SIG-M5 (cell line): ENCODE data around the gene TAF4.
"Not testable (repeated sequence)": the region's sequence is repeated elsewhere in the genome, so short reads cannot be mapped to it uniquely, and the experiment has no call there.

Experiments used
- DNase-seq: peaks from one replicate; lab custom pipeline; 2025; lab: John Stamatoyannopoulos, UW

TAF4 gene

GRCh38 chr20:62080249-62080990 lies 14.7 kb upstream of the TAF4 start:
- DNase-seq = no peak

GRCh38 chr20:62079166-62079565 lies 13.5 kb upstream of the TAF4 start:
- DNase-seq = no peak

DNA sequence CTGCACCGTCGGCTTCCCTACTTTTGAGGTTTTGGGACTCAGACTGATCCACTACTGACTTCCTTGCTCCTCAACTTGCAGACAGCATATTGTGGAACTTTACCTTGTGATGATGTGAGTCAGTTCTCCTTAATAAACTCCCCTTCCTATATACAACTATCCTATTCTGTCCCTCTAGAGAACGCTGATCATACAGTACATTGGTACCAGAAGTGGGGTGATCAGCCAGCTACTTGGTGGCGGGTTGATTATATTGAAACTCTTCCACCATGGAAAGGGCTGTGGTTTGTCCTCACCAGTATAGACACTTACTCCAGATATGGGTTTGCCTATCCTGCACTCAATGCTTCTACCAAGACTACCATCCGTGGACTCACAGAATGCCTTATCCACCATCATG lies 7.6 kb upstream of the TAF4 start:
- no peak for DNase-seq

GRCh38 chr20:62071669-62072430 lies 6.2 kb upstream of the TAF4 start:
- DNase-seq = not testable (repeated sequence)

GRCh38 chr20:62069741-62070216 lies 4.1 kb upstream of the TAF4 start:
- DNase-seq = no peak

DNA sequence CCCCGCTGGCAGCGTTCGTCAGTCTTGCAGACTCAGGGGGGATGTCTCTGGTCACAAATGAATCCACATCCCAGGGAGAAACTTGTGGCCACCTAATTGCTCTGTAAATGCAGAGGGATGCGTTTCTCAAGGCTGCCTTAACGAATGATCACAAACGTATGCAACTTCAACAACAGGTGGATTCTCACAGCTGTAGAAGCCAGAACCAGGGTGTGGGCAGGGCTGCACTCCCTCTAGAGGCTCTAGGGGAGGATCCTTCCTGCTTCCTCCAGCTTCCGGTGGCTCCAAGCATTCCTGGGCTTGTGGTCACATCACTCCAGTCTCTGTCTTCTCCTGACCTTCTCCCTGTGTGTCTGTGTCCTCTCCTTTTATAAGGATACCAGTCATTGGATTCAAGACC lies 3.3 kb upstream of the TAF4 start:
- no peak for DNase-seq

DNA sequence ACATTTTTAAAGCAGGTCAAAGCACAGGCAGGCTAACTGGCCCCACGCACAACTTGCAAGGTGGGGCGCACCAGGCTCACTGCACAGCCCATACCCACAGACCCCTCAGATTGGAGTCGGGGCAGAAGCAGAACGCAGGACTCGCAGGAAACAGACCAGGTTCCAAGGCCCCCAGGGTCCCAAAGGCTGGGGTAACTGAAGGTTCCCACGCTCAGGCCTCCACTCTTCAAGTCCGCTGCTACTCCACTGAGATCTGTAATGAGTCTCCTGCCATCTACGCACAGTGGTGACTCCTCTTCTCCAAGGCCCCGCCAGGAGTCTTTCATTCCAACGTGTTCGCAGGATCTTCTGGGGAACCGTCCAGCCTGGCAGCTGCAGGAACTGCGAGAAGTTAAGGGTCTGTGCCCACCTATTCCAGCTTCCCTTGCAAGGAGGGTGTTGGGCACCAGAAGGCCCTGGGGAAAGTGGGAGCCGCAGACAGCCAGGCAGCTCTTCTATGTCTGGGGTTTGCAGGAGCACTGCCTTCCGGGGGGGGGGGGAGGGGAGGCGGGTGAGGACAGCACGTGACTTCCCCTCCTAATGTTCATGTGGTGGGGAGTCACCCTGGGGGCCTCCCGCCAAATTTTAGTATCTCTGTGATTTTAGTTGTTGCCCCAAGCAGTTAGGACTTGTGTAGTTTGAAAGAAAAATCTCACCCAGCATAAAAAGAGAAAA lies 2.0 kb upstream of the TAF4 start:
- no peak for DNase-seq

DNA sequence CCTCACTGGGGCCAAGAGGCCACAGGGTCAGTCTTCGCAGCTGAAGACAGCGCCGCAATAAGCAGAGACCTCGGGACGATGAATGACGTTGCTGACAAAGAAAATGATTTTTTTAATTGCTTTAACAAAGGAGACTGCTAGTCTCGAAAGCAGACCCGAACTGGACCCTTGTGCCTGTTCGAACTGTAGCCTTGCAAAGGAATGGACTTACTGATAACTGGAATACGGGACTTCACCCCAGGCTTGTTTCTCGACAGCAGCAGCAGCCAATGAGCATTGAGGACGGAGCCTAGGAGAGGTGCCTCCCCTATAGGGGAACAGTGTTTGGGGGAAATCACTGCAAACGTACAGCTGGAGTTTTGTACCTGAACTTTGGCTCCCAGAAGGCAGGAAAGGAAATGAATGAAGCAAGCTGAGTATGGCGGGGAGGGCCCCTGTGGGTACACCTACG lies 1.3 kb upstream of the TAF4 start:
- no peak for DNase-seq

GRCh38 chr20:62066339-62066982 lies 780 bp upstream of the TAF4 start:
- DNase-seq = no peak

- no peak for DNase-seq
Observed at GRCh38 chr20:62064770-62065673, 659 bp downstream of the TAF4 start.

DNA sequence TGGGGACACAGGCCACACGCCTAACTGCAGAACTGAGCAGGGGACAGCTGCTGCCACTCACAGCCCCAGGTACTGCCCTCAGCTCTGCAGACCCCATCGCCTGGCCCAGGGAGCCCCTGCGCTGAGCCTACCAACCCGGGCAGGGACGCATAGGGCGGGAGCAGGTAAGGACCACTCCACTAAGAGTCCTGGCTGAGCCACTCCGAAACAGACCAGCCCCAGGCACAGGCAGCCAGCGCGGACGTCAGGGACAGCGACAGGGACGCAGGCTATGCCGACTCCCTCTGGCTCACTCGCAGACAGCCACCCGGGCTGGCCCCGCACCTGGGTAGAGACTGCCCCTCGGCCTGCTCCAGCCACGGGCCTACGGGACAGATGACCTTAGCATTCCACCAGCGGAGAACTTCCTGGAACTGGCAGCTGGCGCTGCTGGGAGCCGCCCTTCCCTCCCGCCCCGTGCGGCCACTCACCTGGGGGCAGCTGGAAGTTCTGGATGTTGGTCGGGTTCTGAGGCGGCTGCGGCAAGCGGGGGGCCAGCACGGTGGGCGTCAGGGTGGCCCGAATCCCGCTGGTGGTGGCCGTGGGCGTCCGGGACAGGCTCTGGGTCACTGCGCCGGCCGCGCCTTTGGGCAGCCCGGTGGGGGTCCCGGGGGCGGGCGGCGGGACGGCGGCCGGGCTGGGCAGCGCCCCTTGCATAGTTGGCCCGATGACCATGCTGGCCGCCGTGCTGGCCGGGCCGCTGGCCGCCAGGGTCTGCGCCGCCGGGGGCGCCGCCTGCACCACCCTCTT lies 1.5 kb downstream of the TAF4 start:
- no peak for DNase-seq

DNA sequence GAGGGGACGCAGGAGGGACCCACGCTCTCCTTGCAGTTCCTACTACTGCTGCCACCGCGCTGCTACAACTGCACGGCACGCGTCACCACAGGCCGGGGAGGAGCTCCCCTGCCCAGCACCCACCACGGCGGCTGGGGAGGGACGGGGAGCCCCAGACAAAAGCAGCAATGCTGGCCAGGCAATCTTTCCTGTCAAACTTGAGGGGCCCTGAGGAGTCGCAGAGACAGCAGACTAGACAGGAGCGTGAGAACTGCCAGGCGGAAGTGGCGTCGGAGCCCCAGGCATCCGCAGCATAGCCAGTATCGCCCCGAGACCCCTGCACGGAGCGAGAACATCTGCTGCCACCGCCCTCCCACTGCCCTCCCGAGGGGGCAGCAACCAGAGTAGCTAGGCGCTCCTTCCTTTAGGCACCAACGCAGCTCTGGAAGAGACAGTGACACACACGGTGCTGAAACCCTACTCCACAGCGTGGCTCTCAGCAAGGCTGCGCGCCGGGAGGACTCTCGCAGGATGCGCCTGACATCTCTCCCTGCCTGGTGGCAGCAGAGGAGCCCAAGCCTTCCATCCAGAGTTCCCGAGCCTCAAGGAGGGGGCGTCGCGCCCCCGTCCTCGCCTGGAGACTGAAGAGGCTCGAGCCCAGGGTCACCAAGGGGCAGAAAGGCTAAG lies 2.2 kb downstream of the TAF4 start:
- no peak for DNase-seq

- DNase-seq = no peak
Observed at GRCh38 chr20:62062661-62063314, 2.9 kb downstream of the TAF4 start.

DNA sequence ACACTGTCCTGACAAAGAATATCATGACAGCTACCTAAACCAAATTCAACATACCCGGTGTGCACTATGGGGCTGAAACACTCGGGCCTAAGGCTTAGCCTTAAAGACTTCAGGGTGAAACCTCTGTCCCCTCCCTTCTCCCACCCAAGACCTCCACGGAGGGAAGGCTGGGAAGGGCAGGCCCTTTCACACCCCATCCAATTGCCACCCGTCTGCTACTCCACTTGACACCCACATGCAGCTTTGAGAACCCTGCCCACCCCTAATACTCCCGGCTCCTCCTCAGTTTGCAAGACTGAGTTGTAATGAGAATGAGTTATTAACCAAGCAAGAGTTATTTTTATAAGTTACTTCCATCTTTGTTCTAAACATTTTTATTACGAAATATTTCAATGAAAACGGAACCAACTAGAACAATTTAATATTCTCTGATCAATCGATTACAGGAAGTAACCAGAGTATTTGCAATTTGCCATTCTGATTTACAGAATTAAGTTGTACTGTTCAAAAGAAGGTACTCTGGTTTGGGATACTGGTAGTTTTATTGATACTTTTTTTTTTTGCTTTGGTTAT lies 3.7 kb downstream of the TAF4 start:
- DNase-seq = no peak

- DNase-seq = no peak
Observed at GRCh38 chr20:62060631-62061541, 4.8 kb downstream of the TAF4 start.

DNA sequence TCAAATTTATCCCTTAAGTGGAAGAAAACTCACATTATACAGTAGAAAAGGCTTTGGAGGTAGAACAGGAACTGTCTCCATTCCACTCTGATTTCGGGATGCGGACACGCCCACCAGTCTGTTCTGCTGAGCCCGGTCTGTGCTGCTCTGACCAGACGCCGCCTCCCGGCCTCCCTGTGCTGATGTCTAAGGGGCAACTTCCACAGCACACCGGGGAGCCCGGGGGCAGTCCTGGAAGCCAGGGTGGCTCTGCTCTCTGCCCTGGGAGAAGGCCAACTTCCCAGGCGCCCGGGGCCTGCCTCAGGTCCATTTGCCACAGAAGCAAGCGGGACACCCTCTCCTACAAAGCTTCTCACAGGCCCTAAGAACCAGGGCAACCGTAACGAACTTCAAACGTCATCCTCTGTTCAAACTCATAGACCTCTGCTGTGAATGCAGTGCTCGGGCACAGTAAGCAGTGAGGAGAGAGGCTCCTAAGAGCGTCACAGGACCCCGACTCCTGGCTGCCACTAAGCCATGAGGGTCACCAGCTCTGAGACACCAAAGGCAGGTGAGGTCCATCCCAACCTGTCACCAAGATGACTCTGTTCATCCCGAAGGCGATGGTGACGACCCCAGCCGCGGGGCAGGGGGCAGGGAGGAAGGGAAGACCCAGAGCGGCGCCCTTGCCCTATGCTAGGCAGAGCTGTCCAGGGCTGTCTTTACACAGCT lies 5.6 kb downstream of the TAF4 start:
- DNase-seq = no peak

- no peak for DNase-seq
Observed at GRCh38 chr20:62059401-62059800, 6.3 kb downstream of the TAF4 start.
